Femur (tissue), 1 donor: ENCODE results near the gene PSTK.

Experiments
- DNase-seq: peaks from one replicate; pipeline ENCODE4 v3.0.0-alpha.2; 2017

The PSTK gene

GRCh38 chr10:123021517-123021916 is 41.3 kb downstream of the PSTK start:
- DNase-seq: no peak

- no peak for DNase-seq
Observed at GRCh38 chr10:123024540-123024939, 44.3 kb downstream of the PSTK start.

- no peak for DNase-seq
Observed at GRCh38 chr10:123026302-123026701, 46.1 kb downstream of the PSTK start.

- no peak for DNase-seq
Observed at GRCh38 chr10:123027861-123028260, 47.7 kb downstream of the PSTK start.

- DNase-seq: no peak
Observed at GRCh38 chr10:123031124-123031523, 50.9 kb downstream of the PSTK start.

DNA sequence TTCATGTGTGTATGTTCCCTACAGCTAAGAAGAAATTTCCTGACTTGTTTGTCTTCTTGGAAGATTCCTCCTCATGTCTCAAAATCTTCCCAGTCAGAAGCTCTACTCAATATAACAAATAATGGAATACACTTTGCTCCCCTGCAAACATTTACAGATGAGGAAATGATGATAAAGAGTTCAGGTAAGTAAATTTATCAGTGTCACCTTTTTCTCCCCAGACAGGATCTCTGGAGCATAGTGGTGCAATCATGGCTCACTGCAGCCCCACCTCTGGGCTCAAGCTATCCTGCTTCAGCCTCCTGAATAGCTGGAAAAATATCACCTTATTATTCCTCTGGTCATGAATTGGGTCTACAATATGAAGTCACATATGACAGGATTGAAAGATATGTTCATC is 54.1 kb downstream of the PSTK start:
- DNase-seq: no peak

- no peak for DNase-seq
Observed at GRCh38 chr10:123035467-123036086, 55.4 kb downstream of the PSTK start.

DNA sequence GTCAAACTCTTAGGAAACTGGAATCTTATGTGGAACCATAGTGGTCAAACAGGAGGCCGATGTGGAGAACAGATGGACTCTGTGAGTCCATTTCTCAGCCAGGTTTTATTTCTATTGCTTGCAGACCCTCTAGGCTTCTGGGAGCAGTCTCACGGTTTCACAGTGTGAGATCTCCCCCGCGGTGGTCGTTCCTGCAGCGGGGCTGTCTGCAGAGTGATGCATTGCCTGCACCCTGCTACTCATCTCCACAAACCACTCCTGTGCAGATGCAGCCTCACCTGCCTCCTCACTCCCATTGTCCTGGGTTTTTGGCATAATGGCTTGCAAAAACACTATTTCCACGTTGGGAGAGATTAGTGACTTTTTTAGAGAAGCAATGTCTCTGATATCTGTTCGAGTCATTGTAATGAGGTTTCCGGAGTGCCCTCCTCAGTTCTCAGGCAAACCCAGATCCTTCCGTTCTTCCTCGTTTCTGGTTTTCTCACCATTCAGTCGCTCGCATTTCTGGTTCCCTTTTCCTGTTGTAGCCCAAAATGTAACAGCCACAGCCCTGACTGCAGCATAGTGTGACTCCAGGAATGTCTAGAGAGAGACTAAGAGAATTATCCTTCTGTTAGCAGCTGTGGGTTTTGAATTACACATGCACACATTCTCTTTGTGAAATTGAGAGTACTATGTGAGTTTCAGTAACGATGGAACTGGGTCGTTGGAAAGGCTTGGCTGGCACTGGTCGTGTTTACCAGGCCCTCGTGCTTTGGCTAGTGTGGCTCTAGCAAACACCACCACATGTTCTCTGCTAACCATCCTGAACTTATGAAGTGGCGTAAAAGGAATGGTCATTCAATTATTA is 58.8 kb downstream of the PSTK start:
- DNase-seq: no peak

DNA sequence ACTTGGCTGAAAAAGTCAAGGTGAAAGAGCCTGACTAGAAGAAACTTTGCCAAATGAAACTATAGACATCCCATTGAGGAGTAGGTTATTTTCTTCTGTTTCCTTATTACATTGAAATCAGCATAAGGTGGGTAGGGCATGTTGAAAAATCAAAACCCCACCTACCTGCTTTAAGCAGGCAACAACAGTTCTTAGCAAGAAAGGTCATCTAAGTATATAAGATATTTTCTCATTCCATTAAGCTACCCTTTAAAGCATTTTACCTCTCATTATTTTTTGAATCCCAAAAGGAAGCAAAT is 59.4 kb downstream of the PSTK start:
- DNase-seq: no peak
